Measurements from ENCODE around the gene DIPK1B.

DIPK1B gene

DNA sequence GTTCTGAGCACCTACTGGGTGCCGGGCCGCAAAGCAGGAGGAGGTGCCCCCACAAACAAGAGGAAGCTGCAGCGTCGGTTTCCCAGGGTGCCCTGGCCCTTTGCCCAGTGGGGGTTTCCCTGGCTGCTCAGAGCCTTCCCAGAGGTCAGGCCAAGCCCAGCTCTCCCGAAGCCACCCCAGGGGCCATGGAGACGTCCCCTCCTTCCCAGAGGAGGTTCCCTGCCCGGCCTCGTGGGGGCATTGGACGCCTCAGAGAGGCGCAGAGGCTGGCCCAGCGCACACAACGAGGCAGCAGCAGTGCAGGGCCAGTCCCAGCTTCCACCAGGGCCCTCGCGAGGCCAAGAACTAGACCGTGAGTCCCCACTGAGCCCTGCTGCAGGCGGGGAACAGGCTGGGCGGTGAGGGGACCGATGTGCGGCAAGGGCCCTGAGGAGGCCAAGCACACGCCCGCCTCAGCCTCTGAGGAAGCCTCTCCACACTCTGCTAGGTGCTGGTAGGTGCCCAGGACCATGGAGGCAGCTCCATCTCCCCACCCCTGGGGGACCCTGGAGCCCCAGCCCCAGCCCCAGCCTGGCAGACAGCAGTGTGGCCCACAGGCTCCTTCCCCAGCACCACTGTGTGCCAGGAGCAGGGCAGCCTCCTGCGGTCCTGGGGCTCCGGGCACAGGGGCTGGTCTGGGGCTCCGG is 7.0 kb downstream of the DIPK1B start:
- H3K4me3 ChIP-seq (ENCODE audit: low read depth, low read length) = no peak overlapping the region
- TF ChIP-seq CTCF (IDR thresholded peaks at IDR 0.05; ENCODE audit: borderline replicate concordance, insufficient read depth, low read depth, low read length) = 0 out of 2 replicates have a peak, but pooled peaks have one; percentile 9

GRCh38 chr9:136720251-136720897 is 8.0 kb downstream of the DIPK1B start:
- TF ChIP-seq CTCF (IDR thresholded peaks at IDR 0.05; ENCODE audit: borderline replicate concordance, insufficient read depth, low read depth, low read length) = no peak

GRCh38 chr9:136720898-136721338 is 8.5 kb downstream of the DIPK1B start:
- TF ChIP-seq CTCF (IDR thresholded peaks at IDR 0.05; ENCODE audit: borderline replicate concordance, insufficient read depth, low read depth, low read length) = no peak
- H3K4me3 ChIP-seq (ENCODE audit: low read depth, low read length) = no peak overlapping the region

More at GRCh38 chr9:136720251-136720897, 8.0 kb downstream of the DIPK1B start:
- no peak overlapping the region for H3K4me3 ChIP-seq (ENCODE audit: low read depth, low read length)

GRCh38 chr9:136721339-136722092 is 9.1 kb downstream of the DIPK1B start:
- H3K4me3 ChIP-seq (ENCODE audit: low read depth, low read length) = no peak overlapping the region
- no peak for TF ChIP-seq CTCF (IDR thresholded peaks at IDR 0.05; ENCODE audit: borderline replicate concordance, insufficient read depth, low read depth, low read length)

DNA sequence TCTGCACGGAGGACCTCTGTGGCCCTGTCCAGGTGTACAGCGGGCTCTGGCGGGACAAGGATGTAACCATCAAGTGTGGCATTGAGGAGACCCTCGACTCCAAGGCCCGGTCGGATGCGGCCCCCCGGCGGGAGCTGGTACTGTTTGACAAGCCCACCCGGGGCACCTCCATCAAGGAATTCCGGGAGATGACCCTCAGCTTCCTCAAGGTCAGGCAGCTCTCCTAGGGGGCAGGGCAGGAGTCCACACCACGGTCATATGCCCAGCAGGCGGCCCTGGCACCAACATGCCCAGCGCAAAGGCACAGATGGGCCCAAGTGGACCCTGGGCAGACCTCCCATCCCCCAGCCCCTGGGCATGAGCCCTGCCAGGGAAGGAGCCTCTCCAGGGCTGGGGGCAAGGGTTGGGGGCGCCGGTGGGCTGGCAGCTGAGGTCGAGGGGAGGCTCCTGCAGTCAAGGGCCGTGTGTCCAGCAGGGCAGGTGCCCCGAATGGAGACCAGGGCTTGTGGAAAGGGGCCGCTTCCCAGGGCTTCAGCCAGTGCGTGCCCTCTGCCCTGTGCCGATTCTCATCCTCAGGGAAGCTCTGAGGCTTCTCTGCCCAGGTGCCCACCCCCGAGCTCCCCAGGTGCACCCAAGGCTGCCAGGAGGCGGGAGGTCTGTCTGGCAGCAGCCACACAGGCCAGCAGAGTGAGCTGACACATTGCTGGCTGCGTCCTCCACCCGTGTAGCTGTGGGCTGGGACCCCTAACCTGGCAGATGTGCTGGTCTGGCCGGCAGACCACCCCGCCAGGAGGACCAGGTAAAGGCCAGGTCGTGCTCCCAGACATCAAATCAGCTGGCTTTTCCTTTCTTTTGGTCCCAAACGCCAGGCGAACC is 10.0 kb downstream of the DIPK1B start:
- TF ChIP-seq CTCF (IDR thresholded peaks at IDR 0.05; ENCODE audit: borderline replicate concordance, insufficient read depth, low read depth, low read length) = no peak
- no peak overlapping the region for H3K4me3 ChIP-seq (ENCODE audit: low read depth, low read length)

DNA sequence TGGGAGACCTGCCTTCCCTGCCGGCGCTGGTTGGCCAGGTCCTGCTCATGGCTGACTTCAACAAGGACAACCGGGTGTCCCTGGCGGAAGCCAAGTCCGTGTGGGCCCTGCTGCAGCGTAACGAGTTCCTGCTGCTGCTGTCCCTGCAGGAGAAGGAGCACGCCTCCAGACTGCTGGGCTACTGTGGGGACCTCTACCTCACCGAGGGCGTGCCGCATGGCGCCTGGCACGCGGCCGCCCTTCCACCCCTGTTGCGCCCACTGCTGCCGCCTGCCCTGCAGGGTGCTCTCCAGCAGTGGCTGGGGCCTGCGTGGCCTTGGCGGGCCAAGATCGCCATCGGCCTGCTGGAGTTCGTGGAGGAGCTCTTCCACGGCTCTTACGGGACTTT is 10.6 kb downstream of the DIPK1B start:
- TF ChIP-seq CTCF (IDR thresholded peaks at IDR 0.05; ENCODE audit: borderline replicate concordance, insufficient read depth, low read depth, low read length) = no peak

More for the DNA sequence above, 10.6 kb downstream of the DIPK1B start:
- H3K4me3 ChIP-seq (ENCODE audit: low read depth, low read length) = no peak overlapping the region
